Measurements from ENCODE around the gene SYS1.

DNA sequence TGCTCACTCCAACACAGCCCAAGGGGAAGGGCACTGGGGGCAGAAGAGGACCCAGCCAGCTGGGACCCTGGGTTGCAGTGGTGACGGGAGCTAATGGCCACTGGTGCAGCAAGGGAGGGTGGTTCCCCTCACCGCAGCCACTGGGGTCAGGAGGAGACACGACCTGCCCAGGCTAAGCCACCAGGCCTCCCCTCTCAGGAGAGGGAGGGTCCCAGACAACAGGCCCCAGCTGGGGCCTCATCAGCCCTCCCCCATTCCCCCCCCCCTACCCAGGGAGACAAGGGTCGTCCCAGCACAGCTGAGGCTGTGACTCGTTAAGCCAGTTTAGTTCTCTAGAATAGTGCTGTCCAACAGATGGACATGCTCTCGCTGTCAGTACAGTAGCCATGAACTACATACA is 37.6 kb upstream of the SYS1 start:
- TF ChIP-seq, protein P1, sequence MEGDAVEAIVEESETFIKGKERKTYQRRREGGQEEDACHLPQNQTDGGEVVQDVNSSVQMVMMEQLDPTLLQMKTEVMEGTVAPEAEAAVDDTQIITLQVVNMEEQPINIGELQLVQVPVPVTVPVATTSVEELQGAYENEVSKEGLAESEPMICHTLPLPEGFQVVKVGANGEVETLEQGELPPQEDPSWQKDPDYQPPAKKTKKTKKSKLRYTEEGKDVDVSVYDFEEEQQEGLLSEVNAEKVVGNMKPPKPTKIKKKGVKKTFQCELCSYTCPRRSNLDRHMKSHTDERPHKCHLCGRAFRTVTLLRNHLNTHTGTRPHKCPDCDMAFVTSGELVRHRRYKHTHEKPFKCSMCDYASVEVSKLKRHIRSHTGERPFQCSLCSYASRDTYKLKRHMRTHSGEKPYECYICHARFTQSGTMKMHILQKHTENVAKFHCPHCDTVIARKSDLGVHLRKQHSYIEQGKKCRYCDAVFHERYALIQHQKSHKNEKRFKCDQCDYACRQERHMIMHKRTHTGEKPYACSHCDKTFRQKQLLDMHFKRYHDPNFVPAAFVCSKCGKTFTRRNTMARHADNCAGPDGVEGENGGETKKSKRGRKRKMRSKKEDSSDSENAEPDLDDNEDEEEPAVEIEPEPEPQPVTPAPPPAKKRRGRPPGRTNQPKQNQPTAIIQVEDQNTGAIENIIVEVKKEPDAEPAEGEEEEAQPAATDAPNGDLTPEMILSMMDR (IDR thresholded peaks at IDR 0.05) = no peak
- TF ChIP-seq POLR2A (IDR thresholded peaks at IDR 0.05) = no peak
